Heart left ventricle (tissue), 13 donors: ENCODE results near the gene MSLN.

Source experiments
- CTCF ChIP-seq, 12 donors: fragments of 200-600 bp; sonication (generic) in 4 of 12; IDR thresholded peaks; one replicate each; pipeline versions ENCODE4 v1.5.0 to v1.8.0; 2018 to 2022; ENCODE audit warnings: antibody characterized with exemption in 12 of 12, mild to moderate bottlenecking in 5 of 12
- POLR2A ChIP-seq, 2 donors: fragments of 450-650 bp; IDR thresholded peaks; one replicate each; pipeline ENCODE4 v1.6.1; 2017; ENCODE audit warnings: antibody characterized with exemption in 2 of 2, mild to moderate bottlenecking in 2 of 2, moderate library complexity in 2 of 2
- donor health status: ischemic (EF 13 %, LVEDD 7.1; RV severe dilation, severe dysfunction).
- donor health status: DM: no; HTN: yes; CAD: no.
- donor health status: DM: no; HTN: no; CAD: no.
- donor health status: ischemic (EF 25% LVEDD 6.9; RV normal size, moderate dysfunction).
- donor health status: ischemic (EF 25% LVEDD 5.7; RV mildly dilated, moderate dysfunction).
- donor health status: ischemic (EF 35%, LVEDD 5.7; RV mildly dilated, moderate dysfunction).
- donor health status: nonischemic (EF 11% LVEDD 7.7; RV severe dilation, severe dysfunction).
- donor health status: DM: yes; HTN: yes; CAD: no.
- donor health status: PGD.
- donor health status: ischemic (EF 29% LVEDD 5.4; RV normal size, mild dysfunction).
- donor health status: nonischemic (EF 23%, LVEDD 6.1; RV moderate dilation, normal function).

GRCh38 chr16:720990-721764, 39.4 kb upstream of the MSLN start, which contains the start of gene ANTKMT:
- TF ChIP-seq CTCF (IDR thresholded peaks at IDR 0.05) (peak in 5 of 12 donors; percentile 10 to 24 (median 20)), POLR2A (IDR thresholded peaks at IDR 0.05) (peak in 1 of 2 donors; percentile 85)
